IMR-90 (cell line): ENCODE results near the gene PAQR5.

Experiments
- BHLHE40 ChIP-seq: fragments of 150-350 bp; IDR thresholded peaks from 2 replicates; pipeline ENCODE4 v1.6.1; 2016; ENCODE audit warnings: mild to moderate bottlenecking, low read depth, low read length
- CEBPB ChIP-seq: IDR thresholded peaks from 2 replicates; pipeline ENCODE4 v1.6.1; 2012; ENCODE audit warnings: low read depth, low read length, improper control_type of control experiment
- CHD1 ChIP-seq: IDR thresholded peaks from 2 replicates; pipeline ENCODE4 v1.6.1; 2012; ENCODE audit warnings: low read depth, low read length, improper control_type of control experiment
- CTCF ChIP-seq: conservative IDR thresholded peaks from 2 replicates; pipeline ENCODE4 v1.5.1; 2012; ENCODE audit warnings: mild to moderate bottlenecking, low read depth, low read length, improper control_type of control experiment
- FOS ChIP-seq: fragments of 150-350 bp; IDR thresholded peaks from 2 replicates; pipeline ENCODE4 v1.6.1; 2016; ENCODE audit warnings: low read depth, low read length
- MAFK ChIP-seq: IDR thresholded peaks from 2 replicates; pipeline ENCODE4 v1.6.1; 2012; ENCODE audit warnings: low read depth, low read length, improper control_type of control experiment
- MXI1 ChIP-seq: IDR thresholded peaks from 2 replicates; pipeline ENCODE4 v1.6.1; 2012; ENCODE audit warnings: low read depth, mild to moderate bottlenecking, low read length, moderate library complexity, borderline replicate concordance
- POLR2A ChIP-seq: IDR thresholded peaks from 2 replicates; pipeline ENCODE4 v1.6.1; 2012; ENCODE audit warnings: mild to moderate bottlenecking, low read depth, low read length
- RAD21 ChIP-seq: IDR thresholded peaks from 2 replicates; pipeline ENCODE4 v1.6.1; 2012; ENCODE audit warnings: low read length, improper control_type of control experiment
- RCOR1 ChIP-seq: IDR thresholded peaks from 2 replicates; pipeline ENCODE4 v1.6.1; 2012; ENCODE audit warnings: mild to moderate bottlenecking, low read length, improper control_type of control experiment; ENCODE audit not compliant: insufficient replicate concordance
- RFX5 ChIP-seq: IDR thresholded peaks from 2 replicates; pipeline ENCODE4 v1.8.0; 2012; ENCODE audit warnings: low read depth, mild to moderate bottlenecking, low read length, moderate library complexity
- SMC3 ChIP-seq: fragments of 150-350 bp; IDR thresholded peaks from 2 replicates; pipeline ENCODE4 v1.6.1; 2016; ENCODE audit warnings: low read depth, mild to moderate bottlenecking, antibody characterized with exemption, low read length, moderate library complexity
- USF2 ChIP-seq: fragments of 150-350 bp; IDR thresholded peaks from 2 replicates; pipeline ENCODE4 v1.6.1; 2017; ENCODE audit warnings: mild to moderate bottlenecking, antibody characterized with exemption, low read length, low read depth

GRCh38 chr15:69402816-69403215 lies 104.1 kb downstream of the PAQR5 start:
- TF ChIP-seq POLR2A: no peak
- TF ChIP-seq CTCF: no peak
- no peak for TF ChIP-seq MXI1
- no peak for TF ChIP-seq USF2
- no peak for TF ChIP-seq CEBPB
- no peak for TF ChIP-seq SMC3
- TF ChIP-seq RCOR1: no peak
- no peak for TF ChIP-seq CHD1
- TF ChIP-seq BHLHE40: no peak
- TF ChIP-seq RAD21: no peak
- TF ChIP-seq FOS: no peak
- TF ChIP-seq MAFK: no peak
- no peak for TF ChIP-seq RFX5
